H1 (cell line): ENCODE results near the gene NOP9.

ENCODE experiments used
- BRCA1 ChIP-seq: IDR thresholded peaks from 2 replicates; pipeline ENCODE4 v1.6.1; 2012; ENCODE audit warnings: low read depth, low read length, improper control_type of control experiment
- CHD1 ChIP-seq: IDR thresholded peaks from 2 replicates; pipeline ENCODE4 v1.6.1; 2012; ENCODE audit warnings: low read depth, low read length, improper control_type of control experiment
- EZH2 ChIP-seq: fragments of 200-600 bp; sonication (generic); IDR thresholded peaks from 2 replicates; pipeline ENCODE4 v1.7.1; 2012; ENCODE audit warnings: low read depth, mild to moderate bottlenecking, moderate library complexity, low read length, inconsistent platforms; ENCODE audit not compliant: severe bottlenecking
- JUN ChIP-seq: IDR thresholded peaks from 2 replicates; pipeline ENCODE4 v1.6.1; 2011; ENCODE audit warnings: low read depth, mild to moderate bottlenecking, improper control_type of control experiment, low read length
- KDM1A ChIP-seq: fragments of 200-600, 300-600 bp; sonication (generic); IDR thresholded peaks from 2 replicates; pipeline ENCODE4 v1.7.1; 2016; ENCODE audit warnings: mild to moderate bottlenecking, low read length, borderline replicate concordance
- NANOG ChIP-seq: IDR thresholded peaks from 2 replicates; pipeline ENCODE4 v1.6.1; 2011; ENCODE audit warnings: low read length, low read depth, mild to moderate bottlenecking, inconsistent platforms; ENCODE audit not compliant: insufficient read depth, poor library complexity, severe bottlenecking
- NRF1 ChIP-seq: IDR thresholded peaks from 2 replicates; pipeline ENCODE4 v1.6.1; 2011; ENCODE audit warnings: mild to moderate bottlenecking, low read depth, low read length, improper control_type of control experiment
- POLR2AphosphoS5 ChIP-seq: IDR thresholded peaks from 2 replicates; pipeline ENCODE4 v1.6.1; 2011; ENCODE audit warnings: low read depth, low read length
- SIN3A ChIP-seq, 2 experiments: IDR thresholded peaks in 1 of 2; conservative IDR thresholded peaks in 1 of 2; 2 replicates each; pipeline ENCODE4 v1.6.1; 2011 to 2012; ENCODE audit warnings: low read length in 2 of 2, improper control_type of control experiment in 1 of 2, low read depth in 1 of 2, mild to moderate bottlenecking in 1 of 2
- TF ChIP-seq, protein P1 (sequence below), 3 experiments: IDR thresholded peaks; 1 replicate in 2 of 3; 2 replicates in 1 of 3; pipeline versions ENCODE4 v1.5.1 to v1.6.1; 2011; ENCODE audit warnings: low read length in 3 of 3, mild to moderate bottlenecking in 3 of 3, inconsistent platforms in 2 of 3, low read depth in 1 of 3, moderate library complexity in 1 of 3; ENCODE audit not compliant: insufficient read depth in 1 of 3; ENCODE audit errors: control extremely low read depth in 1 of 3
- TF ChIP-seq, protein P2 (sequence below): IDR thresholded peaks from 2 replicates; pipeline ENCODE4 v1.6.1; 2011; ENCODE audit warnings: low read length, improper control_type of control experiment
- TF ChIP-seq, protein P3 (sequence below): IDR thresholded peaks from 2 replicates; pipeline ENCODE4 v1.6.1; 2012; ENCODE audit warnings: low read length, inconsistent platforms
- TF ChIP-seq, protein P4 (sequence below): IDR thresholded peaks from 2 replicates; pipeline ENCODE4 v1.6.1; 2012; ENCODE audit warnings: inconsistent platforms
- TF ChIP-seq, protein P5 (sequence below): IDR thresholded peaks from 2 replicates; pipeline ENCODE4 v1.6.1; 2012; ENCODE audit warnings: inconsistent platforms

DNA sequence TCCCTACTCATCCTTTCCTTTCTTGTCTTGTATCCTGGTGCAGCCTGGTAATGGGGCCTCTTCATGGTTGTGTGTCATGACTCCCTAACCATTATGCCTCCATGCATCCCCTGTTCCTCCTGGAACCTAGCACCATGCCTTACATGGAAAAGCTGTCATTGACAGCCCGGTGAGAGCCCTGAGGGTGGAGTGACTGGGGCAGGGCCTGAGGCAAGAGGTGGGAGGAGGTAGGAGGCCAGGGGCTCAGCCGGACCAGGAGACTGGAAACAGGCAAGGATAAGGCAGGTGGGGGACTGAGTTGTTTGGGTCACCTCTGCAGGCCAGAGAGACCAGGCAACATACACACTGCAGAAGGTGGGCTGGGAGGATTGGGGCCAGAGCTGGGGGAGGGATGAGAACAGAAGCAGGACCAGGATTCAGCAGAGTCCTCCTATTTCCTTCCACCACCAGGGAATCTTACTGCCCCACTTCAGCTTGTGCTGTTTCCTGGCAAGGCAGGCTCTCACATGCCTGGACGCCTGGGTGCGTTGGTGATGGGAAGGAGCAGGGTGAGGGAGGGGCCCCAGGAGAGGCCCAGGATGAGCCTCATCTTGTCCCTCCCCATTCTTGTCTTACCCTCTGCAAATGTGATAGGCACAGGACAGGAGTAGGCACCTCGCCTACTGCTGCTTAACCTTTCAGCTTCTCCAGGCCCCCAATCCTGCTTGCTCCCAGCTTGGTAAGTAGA lies 10.1 kb downstream of the NOP9 start, which contains the start of gene LTB4R2:
- no peak for TF ChIP-seq CHD1
- TF ChIP-seq EZH2: no peak
- no peak for TF ChIP-seq POLR2AphosphoS5
- TF ChIP-seq, protein P1, sequence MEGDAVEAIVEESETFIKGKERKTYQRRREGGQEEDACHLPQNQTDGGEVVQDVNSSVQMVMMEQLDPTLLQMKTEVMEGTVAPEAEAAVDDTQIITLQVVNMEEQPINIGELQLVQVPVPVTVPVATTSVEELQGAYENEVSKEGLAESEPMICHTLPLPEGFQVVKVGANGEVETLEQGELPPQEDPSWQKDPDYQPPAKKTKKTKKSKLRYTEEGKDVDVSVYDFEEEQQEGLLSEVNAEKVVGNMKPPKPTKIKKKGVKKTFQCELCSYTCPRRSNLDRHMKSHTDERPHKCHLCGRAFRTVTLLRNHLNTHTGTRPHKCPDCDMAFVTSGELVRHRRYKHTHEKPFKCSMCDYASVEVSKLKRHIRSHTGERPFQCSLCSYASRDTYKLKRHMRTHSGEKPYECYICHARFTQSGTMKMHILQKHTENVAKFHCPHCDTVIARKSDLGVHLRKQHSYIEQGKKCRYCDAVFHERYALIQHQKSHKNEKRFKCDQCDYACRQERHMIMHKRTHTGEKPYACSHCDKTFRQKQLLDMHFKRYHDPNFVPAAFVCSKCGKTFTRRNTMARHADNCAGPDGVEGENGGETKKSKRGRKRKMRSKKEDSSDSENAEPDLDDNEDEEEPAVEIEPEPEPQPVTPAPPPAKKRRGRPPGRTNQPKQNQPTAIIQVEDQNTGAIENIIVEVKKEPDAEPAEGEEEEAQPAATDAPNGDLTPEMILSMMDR (IDR thresholded peaks at IDR 0.05; ENCODE audit: control extremely low read depth in 1 of 3, insufficient read depth in 1 of 3, low read depth in 1 of 3, low read length in 3 of 3): no peak
- no peak for TF ChIP-seq SIN3A (conservative IDR thresholded peaks at IDR 0.05 in 1 of 2, IDR thresholded peaks at IDR 0.05 in 1 of 2; ENCODE audit: low read depth in 1 of 2, low read length in 2 of 2)
- TF ChIP-seq, protein P2, sequence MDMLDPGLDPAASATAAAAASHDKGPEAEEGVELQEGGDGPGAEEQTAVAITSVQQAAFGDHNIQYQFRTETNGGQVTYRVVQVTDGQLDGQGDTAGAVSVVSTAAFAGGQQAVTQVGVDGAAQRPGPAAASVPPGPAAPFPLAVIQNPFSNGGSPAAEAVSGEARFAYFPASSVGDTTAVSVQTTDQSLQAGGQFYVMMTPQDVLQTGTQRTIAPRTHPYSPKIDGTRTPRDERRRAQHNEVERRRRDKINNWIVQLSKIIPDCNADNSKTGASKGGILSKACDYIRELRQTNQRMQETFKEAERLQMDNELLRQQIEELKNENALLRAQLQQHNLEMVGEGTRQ: no peak
- no peak for TF ChIP-seq KDM1A
- TF ChIP-seq, protein P3, sequence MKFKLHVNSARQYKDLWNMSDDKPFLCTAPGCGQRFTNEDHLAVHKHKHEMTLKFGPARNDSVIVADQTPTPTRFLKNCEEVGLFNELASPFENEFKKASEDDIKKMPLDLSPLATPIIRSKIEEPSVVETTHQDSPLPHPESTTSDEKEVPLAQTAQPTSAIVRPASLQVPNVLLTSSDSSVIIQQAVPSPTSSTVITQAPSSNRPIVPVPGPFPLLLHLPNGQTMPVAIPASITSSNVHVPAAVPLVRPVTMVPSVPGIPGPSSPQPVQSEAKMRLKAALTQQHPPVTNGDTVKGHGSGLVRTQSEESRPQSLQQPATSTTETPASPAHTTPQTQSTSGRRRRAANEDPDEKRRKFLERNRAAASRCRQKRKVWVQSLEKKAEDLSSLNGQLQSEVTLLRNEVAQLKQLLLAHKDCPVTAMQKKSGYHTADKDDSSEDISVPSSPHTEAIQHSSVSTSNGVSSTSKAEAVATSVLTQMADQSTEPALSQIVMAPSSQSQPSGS: no peak
- TF ChIP-seq, protein P4, sequence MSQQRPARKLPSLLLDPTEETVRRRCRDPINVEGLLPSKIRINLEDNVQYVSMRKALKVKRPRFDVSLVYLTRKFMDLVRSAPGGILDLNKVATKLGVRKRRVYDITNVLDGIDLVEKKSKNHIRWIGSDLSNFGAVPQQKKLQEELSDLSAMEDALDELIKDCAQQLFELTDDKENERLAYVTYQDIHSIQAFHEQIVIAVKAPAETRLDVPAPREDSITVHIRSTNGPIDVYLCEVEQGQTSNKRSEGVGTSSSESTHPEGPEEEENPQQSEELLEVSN: no peak
- TF ChIP-seq BRCA1: no peak
- TF ChIP-seq NANOG: no peak
- no peak for TF ChIP-seq JUN
- TF ChIP-seq NRF1: no peak
- TF ChIP-seq, protein P5, sequence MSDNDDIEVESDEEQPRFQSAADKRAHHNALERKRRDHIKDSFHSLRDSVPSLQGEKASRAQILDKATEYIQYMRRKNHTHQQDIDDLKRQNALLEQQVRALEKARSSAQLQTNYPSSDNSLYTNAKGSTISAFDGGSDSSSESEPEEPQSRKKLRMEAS: no peak
